Upper lobe of left lung (tissue), 4 donors: ENCODE results near the gene TNFAIP8L1.

ENCODE experiments used
- CTCF ChIP-seq, 6 experiments: fragments of 450-650 bp in 4 of 6; fragments of 200-600 bp in 2 of 6; sonication (generic) in 2 of 6; IDR thresholded peaks; one replicate each; pipeline ENCODE4 v1.5.1; 2016 to 2019; ENCODE audit warnings: antibody characterized with exemption in 6 of 6
- EP300 ChIP-seq, 4 donors: sonication (generic); formaldehyde crosslinking; IDR thresholded peaks; one replicate each; pipeline ENCODE4 v1.5.1; 2017; ENCODE audit warnings: antibody characterized with exemption in 4 of 4, control low read depth in 2 of 4
- POLR2A ChIP-seq, 4 donors: fragments of 450-650 bp; IDR thresholded peaks; one replicate each; pipeline ENCODE4 v1.5.1; 2016 to 2017; ENCODE audit warnings: antibody characterized with exemption in 4 of 4, mild to moderate bottlenecking in 2 of 4
- POLR2AphosphoS5 ChIP-seq, 2 donors: sonication (generic); formaldehyde crosslinking; IDR thresholded peaks; one replicate each; pipeline ENCODE4 v1.5.1; 2017; ENCODE audit warnings: antibody characterized with exemption in 2 of 2

- TF ChIP-seq POLR2A (IDR thresholded peaks at IDR 0.05): no peak
- no peak for TF ChIP-seq CTCF (IDR thresholded peaks at IDR 0.05)
- TF ChIP-seq EP300 (IDR thresholded peaks at IDR 0.05): no peak
- TF ChIP-seq POLR2AphosphoS5 (IDR thresholded peaks at IDR 0.05): no peak
Observed at GRCh38 chr19:4602173-4602788, 37.0 kb upstream of the TNFAIP8L1 start.
